IMR-90 (cell line): ENCODE measurements around the gene MTHFSD. TPM values are rescaled to one million over a fixed set of nuclear protein-coding genes. Genes with fewer than 3 reads are reported as not detected.

ENCODE experiments used
- ATAC-seq: fragments of 200-7000 bp; cut with Tn5 transposase; 2 replicates; pipeline ENCODE4 v1.9.1; 2020; ENCODE audit warnings: low read depth, mild to moderate bottlenecking, moderate library complexity
- BruUV-seq: library from RNA; stranded (reverse); fragments of 400-500 nt; replicated peaks from 2 replicates; lab custom pipeline; 2021; lab: Mats Ljungman, UMichigan
- CTCF ChIA-PET: fragments of 300-600 bp; formaldehyde crosslinking; extraction: SDS; loops from one replicate; lab custom pipeline; 2021; ENCODE audit warnings: antibody characterized with exemption; lab: Yijun Ruan, JAX
- POLR2A ChIA-PET: fragments of 300-600 bp; sonication (Branson Sonifier 250); formaldehyde crosslinking; loops from one replicate; lab custom pipeline; 2022; ENCODE audit warnings: antibody characterized with exemption; ENCODE audit not compliant: unreplicated experiment; lab: Charles Lee
- DNase-seq: peaks from one replicate; pipeline ENCODE4 v3.0.0; 2013
- H2AFZ ChIP-seq: replicated peaks from 2 replicates; pipeline ENCODE3; 2013; ENCODE audit warnings: low read length, mild to moderate bottlenecking; ENCODE audit not compliant: poor library complexity
- H2AK5ac ChIP-seq: 2 replicates; pipeline ENCODE4 v1.6.1; 2013; ENCODE audit warnings: low read depth, low read length, inconsistent platforms
- H2AK9ac ChIP-seq: replicated peaks from 2 replicates; pipeline ENCODE3; 2013; ENCODE audit warnings: mild to moderate bottlenecking, low read depth, low read length, moderate library complexity; ENCODE audit not compliant: poor library complexity
- H2BK120ac ChIP-seq: 2 replicates; pipeline ENCODE4 v1.6.1; 2013; ENCODE audit warnings: low read depth, low read length, inconsistent platforms
- H2BK15ac ChIP-seq: 3 replicates; pipeline ENCODE4 v1.6.1; 2013; ENCODE audit warnings: low read depth, low read length, inconsistent platforms
- H2BK20ac ChIP-seq: 2 replicates; pipeline ENCODE4 v1.6.1; 2013; ENCODE audit warnings: low read depth, mild to moderate bottlenecking, inconsistent platforms, low read length, moderate library complexity
- H2BK5ac ChIP-seq: 2 replicates; pipeline ENCODE4 v1.6.1; 2013; ENCODE audit warnings: mild to moderate bottlenecking, low read depth, low read length, inconsistent platforms; ENCODE audit not compliant: poor library complexity, severe bottlenecking
- H3K14ac ChIP-seq: replicated peaks from 2 replicates; pipeline ENCODE4 v1.6.1; 2013; ENCODE audit warnings: low read depth, low read length, inconsistent platforms
- H3K18ac ChIP-seq: 2 replicates; pipeline ENCODE4 v1.6.1; 2013; ENCODE audit warnings: low read depth, low read length, control low read depth
- H3K23ac ChIP-seq: 2 replicates; pipeline ENCODE4 v1.6.1; 2013; ENCODE audit warnings: low read depth, low read length, inconsistent platforms
- H3K27ac ChIP-seq: 2 replicates; pipeline ENCODE4 v1.5.1; 2013; ENCODE audit warnings: mild to moderate bottlenecking, control low read depth, low read length; ENCODE audit not compliant: insufficient read depth
- H3K27me3 ChIP-seq: 2 replicates; pipeline ENCODE4 v1.6.1; 2013; ENCODE audit warnings: low read length; ENCODE audit not compliant: control insufficient read depth, insufficient read depth
- H3K36me3 ChIP-seq: 2 replicates; pipeline ENCODE4 v1.6.1; 2013; ENCODE audit warnings: low read length, mixed read lengths; ENCODE audit not compliant: control insufficient read depth, insufficient read depth
- H3K4ac ChIP-seq: 2 replicates; pipeline ENCODE4 v1.6.1; 2013; ENCODE audit warnings: low read depth, low read length, inconsistent platforms
- H3K4me1 ChIP-seq: 2 replicates; pipeline ENCODE4 v1.6.1; 2013; ENCODE audit warnings: low read length, mixed read lengths; ENCODE audit not compliant: control insufficient read depth, insufficient read depth
- H3K4me2 ChIP-seq: 2 replicates; pipeline ENCODE4 v1.6.1; 2013; ENCODE audit warnings: low read depth, mild to moderate bottlenecking, control low read depth, low read length, moderate library complexity
- H3K4me3 ChIP-seq: 2 replicates; pipeline ENCODE4 v1.5.1; 2013; ENCODE audit warnings: low read depth, mild to moderate bottlenecking, control low read depth, low read length, moderate library complexity; ENCODE audit not compliant: insufficient read depth
- H3K56ac ChIP-seq: 2 replicates; pipeline ENCODE4 v1.6.1; 2013; ENCODE audit warnings: low read length, inconsistent platforms; ENCODE audit not compliant: insufficient read depth; ENCODE audit errors: extremely low read depth
- H3K79me1 ChIP-seq, 2 experiments: 2 replicates each; pipeline ENCODE4 v1.6.1; 2013; ENCODE audit warnings: low read length in 2 of 2, inconsistent platforms in 1 of 2, low read depth in 1 of 2
- H3K9ac ChIP-seq: 2 replicates; pipeline ENCODE4 v1.6.1; 2013; ENCODE audit warnings: low read depth, low read length, control low read depth
- H3K9me1 ChIP-seq: 2 replicates; pipeline ENCODE4 v1.6.1; 2013; ENCODE audit warnings: low read length, inconsistent platforms; ENCODE audit not compliant: insufficient read depth
- H3K9me3 ChIP-seq: 2 replicates; pipeline ENCODE4 v1.6.1; 2013; ENCODE audit warnings: low read length; ENCODE audit not compliant: control insufficient read depth, insufficient read depth
- H4K20me1 ChIP-seq: 2 replicates; pipeline ENCODE4 v1.6.1; 2013; ENCODE audit warnings: low read length, inconsistent platforms; ENCODE audit not compliant: insufficient read depth
- H4K5ac ChIP-seq: 2 replicates; pipeline ENCODE4 v1.6.1; 2013; ENCODE audit warnings: mild to moderate bottlenecking, low read depth, low read length, control low read depth
- H4K8ac ChIP-seq, 2 experiments: 2 replicates each; pipeline ENCODE4 v1.6.1; 2013; ENCODE audit warnings: low read depth in 2 of 2, low read length in 2 of 2, control low read depth in 1 of 2, inconsistent platforms in 1 of 2
- H4K91ac ChIP-seq: 2 replicates; pipeline ENCODE4 v1.6.1; 2013; ENCODE audit warnings: low read depth, low read length, inconsistent platforms; ENCODE audit not compliant: insufficient read depth
- BHLHE40 ChIP-seq: fragments of 150-350 bp; IDR thresholded peaks from 2 replicates; pipeline ENCODE4 v1.6.1; 2016; ENCODE audit warnings: mild to moderate bottlenecking, low read depth, low read length
- CEBPB ChIP-seq: IDR thresholded peaks from 2 replicates; pipeline ENCODE4 v1.6.1; 2012; ENCODE audit warnings: low read depth, low read length, improper control_type of control experiment
- CHD1 ChIP-seq: IDR thresholded peaks from 2 replicates; pipeline ENCODE4 v1.6.1; 2012; ENCODE audit warnings: low read depth, low read length, improper control_type of control experiment
- CTCF ChIP-seq: conservative IDR thresholded peaks from 2 replicates; pipeline ENCODE4 v1.5.1; 2012; ENCODE audit warnings: mild to moderate bottlenecking, low read depth, low read length, improper control_type of control experiment
- FOS ChIP-seq: fragments of 150-350 bp; IDR thresholded peaks from 2 replicates; pipeline ENCODE4 v1.6.1; 2016; ENCODE audit warnings: low read depth, low read length
- MAFK ChIP-seq: IDR thresholded peaks from 2 replicates; pipeline ENCODE4 v1.6.1; 2012; ENCODE audit warnings: low read depth, low read length, improper control_type of control experiment
- MAZ ChIP-seq: IDR thresholded peaks from 2 replicates; pipeline ENCODE4 v1.6.1; 2012; ENCODE audit warnings: low read depth, mild to moderate bottlenecking, low read length, improper control_type of control experiment, moderate library complexity, borderline replicate concordance
- MXI1 ChIP-seq: IDR thresholded peaks from 2 replicates; pipeline ENCODE4 v1.6.1; 2012; ENCODE audit warnings: low read depth, mild to moderate bottlenecking, low read length, moderate library complexity, borderline replicate concordance
- NFE2L2 ChIP-seq: fragments of 150-350 bp; IDR thresholded peaks from 2 replicates; pipeline ENCODE4 v1.6.1; 2016; ENCODE audit warnings: low read depth, mild to moderate bottlenecking, low read length
- POLR2A ChIP-seq: IDR thresholded peaks from 2 replicates; pipeline ENCODE4 v1.6.1; 2012; ENCODE audit warnings: mild to moderate bottlenecking, low read depth, low read length
- RAD21 ChIP-seq: IDR thresholded peaks from 2 replicates; pipeline ENCODE4 v1.6.1; 2012; ENCODE audit warnings: low read length, improper control_type of control experiment
- RCOR1 ChIP-seq: IDR thresholded peaks from 2 replicates; pipeline ENCODE4 v1.6.1; 2012; ENCODE audit warnings: mild to moderate bottlenecking, low read length, improper control_type of control experiment; ENCODE audit not compliant: insufficient replicate concordance
- RFX5 ChIP-seq: IDR thresholded peaks from 2 replicates; pipeline ENCODE4 v1.8.0; 2012; ENCODE audit warnings: low read depth, mild to moderate bottlenecking, low read length, moderate library complexity
- SMC3 ChIP-seq: fragments of 150-350 bp; IDR thresholded peaks from 2 replicates; pipeline ENCODE4 v1.6.1; 2016; ENCODE audit warnings: low read depth, mild to moderate bottlenecking, antibody characterized with exemption, low read length, moderate library complexity
- USF2 ChIP-seq: fragments of 150-350 bp; IDR thresholded peaks from 2 replicates; pipeline ENCODE4 v1.6.1; 2017; ENCODE audit warnings: mild to moderate bottlenecking, antibody characterized with exemption, low read length, low read depth
- WGBS, 2 experiments: methylation state at CpG; one replicate each; pipeline versions ENCODE4 v1.1.5 to v1.1.7; 2013; ENCODE audit warnings: missing lambda C conversion rate in 2 of 2; ENCODE audit not compliant: insufficient read length in 1 of 2; ENCODE audit errors: extremely low coverage in 2 of 2; 5-methylcytosine and 5-hydroxymethylcytosine counted together
- dilution Hi-C: fragments of 300-500 bp; cut with HindIII; formaldehyde crosslinking; loops from one replicate; pipeline ENCODE4 v1.14.3; 2018; ENCODE audit warnings: low sequenced_read_pairs; ENCODE audit not compliant: unreplicated experiment
- in situ Hi-C: fragments of 300-500 bp; cut with MboI; formaldehyde crosslinking; loops from 3 replicates; pipeline ENCODE4 v1.14.3; 2019; ENCODE audit warnings: low sequenced_read_pairs, inconsistent platforms, mixed read lengths
- intact Hi-C: fragments of 100-400 bp; cut with micrococcal nuclease; formaldehyde crosslinking; loops from 2 replicates; pipeline ENCODE4 v1.10.0; 2022
- polyA plus RNA-seq, 3 experiments: library from polyadenylated mRNA; depleted of rRNA; stranded (reverse); fragments of >200 nt; gene quantifications; 2 replicates each; pipeline ENCODE4 v1.2.3, GENCODE V29; 2012; ENCODE audit warnings: low replicate concordance in 1 of 3
- total RNA-seq: library from RNA; depleted of rRNA; stranded (reverse); fragments of >200 nt; gene quantifications from 2 replicates; pipeline ENCODE4 v1.2.3, GENCODE V29; 2012
- TF ChIP-seq, protein P1 (sequence below): fragments of 150-350 bp; IDR thresholded peaks from 2 replicates; pipeline ENCODE4 v1.6.1; 2016; ENCODE audit warnings: low read depth, mild to moderate bottlenecking, low read length, moderate library complexity, borderline replicate concordance

The MTHFSD gene
- total and polyA plus RNA-seq, 2 of the 4 experiments (the other 2 are of a cell fraction), result 8.2 to 16.8 TPM

- no peak overlapping the region for H2BK5ac ChIP-seq
- no peak overlapping the region for H2AFZ ChIP-seq
- CTCF ChIA-PET, result no interaction called here
- dilution Hi-C loops (no loop called here), intact Hi-C loops (no loop called here), in situ Hi-C loops (no loop called here)
- H3K4me1 ChIP-seq, result no peaks in the 10 kb centered on the region
- H3K79me1 ChIP-seq, result no peaks in the 10 kb centered on the region
- H3K4me3 ChIP-seq, result no peak overlapping the region
- H3K9me1 ChIP-seq, result no peaks in the 10 kb centered on the region
- H2AK5ac ChIP-seq, result no peak overlapping the region
- BruUV-seq, result no TSS peak
- H3K9me3 ChIP-seq, result no peaks in the 10 kb centered on the region
- H2BK20ac ChIP-seq, result no peak overlapping the region
- ATAC-seq (peak; percentile 54), DNase-seq (no peak)
- H3K14ac ChIP-seq, result no peak overlapping the region
- H4K8ac ChIP-seq, result no peak overlapping the region
- no peak overlapping the region for H3K23ac ChIP-seq
- no peak overlapping the region for H3K56ac ChIP-seq
- no peak overlapping the region for H4K5ac ChIP-seq
- no peak overlapping the region for H3K18ac ChIP-seq
- H3K36me3 ChIP-seq, result peaks cover 5% of the 10 kb centered on the region
- no peak overlapping the region for H3K4ac ChIP-seq
- TF ChIP-seq BHLHE40, result no peak
- TF ChIP-seq RCOR1, result no peak
- no peak for TF ChIP-seq CTCF
- TF ChIP-seq MAFK, result no peak
- TF ChIP-seq CHD1, result no peak
- no peak for TF ChIP-seq MXI1
- no peak for TF ChIP-seq RFX5
- no peak for TF ChIP-seq NFE2L2
- TF ChIP-seq RAD21, result no peak
- TF ChIP-seq SMC3, result no peak
- TF ChIP-seq CEBPB, result no peak
- TF ChIP-seq MAZ, result no peak
- TF ChIP-seq POLR2A, result no peak
- TF ChIP-seq, protein P1, sequence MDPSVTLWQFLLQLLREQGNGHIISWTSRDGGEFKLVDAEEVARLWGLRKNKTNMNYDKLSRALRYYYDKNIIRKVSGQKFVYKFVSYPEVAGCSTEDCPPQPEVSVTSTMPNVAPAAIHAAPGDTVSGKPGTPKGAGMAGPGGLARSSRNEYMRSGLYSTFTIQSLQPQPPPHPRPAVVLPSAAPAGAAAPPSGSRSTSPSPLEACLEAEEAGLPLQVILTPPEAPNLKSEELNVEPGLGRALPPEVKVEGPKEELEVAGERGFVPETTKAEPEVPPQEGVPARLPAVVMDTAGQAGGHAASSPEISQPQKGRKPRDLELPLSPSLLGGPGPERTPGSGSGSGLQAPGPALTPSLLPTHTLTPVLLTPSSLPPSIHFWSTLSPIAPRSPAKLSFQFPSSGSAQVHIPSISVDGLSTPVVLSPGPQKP, result no peak
- no peak for TF ChIP-seq FOS
- TF ChIP-seq USF2, result no peak
- no peaks in the 10 kb centered on the region for H4K20me1 ChIP-seq
- no peak overlapping the region for H3K4me2 ChIP-seq
- H3K27ac ChIP-seq, result no peak overlapping the region
- no peak overlapping the region for H3K9ac ChIP-seq
- no peak overlapping the region for H4K91ac ChIP-seq
- POLR2A ChIA-PET, result no interaction called here
- no peaks in the 10 kb centered on the region for H3K27me3 ChIP-seq
- H2BK15ac ChIP-seq, result no peak overlapping the region
- peak overlapping the region; percentile 20 for H2AK9ac ChIP-seq
- WGBS, 2 experiments, result 79% methylated on average over 2 of the region's 7 CpGs; no CpG with 5 or more reads in 1 of the 2 experiments
- H2BK120ac ChIP-seq, result no peak overlapping the region
Observed at GRCh38 chr16:86531191-86531545, 23.9 kb downstream of the MTHFSD start.
